Uterus (tissue), 2 donors: Measurements from ENCODE around the gene HOXC13.

ENCODE experiments used
- POLR2A ChIP-seq, 2 donors: fragments of 450-650 bp; IDR thresholded peaks; one replicate each; pipeline ENCODE4 v1.6.1; 2016; ENCODE audit warnings: antibody characterized with exemption in 2 of 2, mild to moderate bottlenecking in 1 of 2, moderate library complexity in 1 of 2
- TF ChIP-seq, protein P1 (sequence below), 4 experiments: fragments of 200-600 bp in 2 of 4; fragments of 450-650 bp in 2 of 4; sonication (generic) in 2 of 4; IDR thresholded peaks; one replicate each; pipeline ENCODE4 v1.5.1; 2016 to 2019; ENCODE audit warnings: antibody characterized with exemption in 4 of 4, mild to moderate bottlenecking in 2 of 4, moderate library complexity in 1 of 4

GRCh38 chr12:53977596-53978445 is 39.2 kb downstream of the HOXC13 start:
- TF ChIP-seq, protein P1, sequence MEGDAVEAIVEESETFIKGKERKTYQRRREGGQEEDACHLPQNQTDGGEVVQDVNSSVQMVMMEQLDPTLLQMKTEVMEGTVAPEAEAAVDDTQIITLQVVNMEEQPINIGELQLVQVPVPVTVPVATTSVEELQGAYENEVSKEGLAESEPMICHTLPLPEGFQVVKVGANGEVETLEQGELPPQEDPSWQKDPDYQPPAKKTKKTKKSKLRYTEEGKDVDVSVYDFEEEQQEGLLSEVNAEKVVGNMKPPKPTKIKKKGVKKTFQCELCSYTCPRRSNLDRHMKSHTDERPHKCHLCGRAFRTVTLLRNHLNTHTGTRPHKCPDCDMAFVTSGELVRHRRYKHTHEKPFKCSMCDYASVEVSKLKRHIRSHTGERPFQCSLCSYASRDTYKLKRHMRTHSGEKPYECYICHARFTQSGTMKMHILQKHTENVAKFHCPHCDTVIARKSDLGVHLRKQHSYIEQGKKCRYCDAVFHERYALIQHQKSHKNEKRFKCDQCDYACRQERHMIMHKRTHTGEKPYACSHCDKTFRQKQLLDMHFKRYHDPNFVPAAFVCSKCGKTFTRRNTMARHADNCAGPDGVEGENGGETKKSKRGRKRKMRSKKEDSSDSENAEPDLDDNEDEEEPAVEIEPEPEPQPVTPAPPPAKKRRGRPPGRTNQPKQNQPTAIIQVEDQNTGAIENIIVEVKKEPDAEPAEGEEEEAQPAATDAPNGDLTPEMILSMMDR (IDR thresholded peaks at IDR 0.05): no peak
- no peak for TF ChIP-seq POLR2A (IDR thresholded peaks at IDR 0.05)
